K562 treated with DMSO at 1 percent for 4 hours (cell line): Measurements from ENCODE around the gene HCLS1. TPM values are rescaled to one million over a fixed set of nuclear protein-coding genes. Genes with fewer than 3 reads are reported as not detected.

Experiments
- total RNA-seq: library from RNA; unstranded; fragments of 300-600 nt; gene quantifications from 2 replicates; pipeline ENCODE4 v1.2.3, GENCODE V29; 2022; ENCODE audit not compliant: insufficient read depth

Gene HCLS1
- total RNA-seq, result 37.0 and 50.1 TPM in 2 replicates

GRCh38 chr3:121660356-121661171 is at the start of gene HCLS1:
Gene HCLS1, minus strand, starts transcription at chr3:121660903. Its CDS starts 2,556 bp downstream, at chr3:121658347.

GRCh38 chr3:121592856-121593702 is 67.6 kb downstream of the HCLS1 start, which contains the start of gene FBXO40:
Gene FBXO40, plus strand, starts transcription at chr3:121593379. Its CDS starts 27,197 bp downstream, at chr3:121620576.

Other genes with a start within 250 kb of the HCLS1 start
- 3.2 and 6.2 TPM in 2 replicates for gene POLQ, start 114.9 kb downstream of the HCLS1 start, total RNA-seq
- gene ARGFX, start 93.0 kb downstream of the HCLS1 start, total RNA-seq, result not detected in 2 replicates
- gene FBXO40, start 67.5 kb downstream of the HCLS1 start, total RNA-seq, result not detected in 2 replicates
- 12.4 and 13.7 TPM in 2 replicates for gene GOLGB1, start 88.8 kb upstream of the HCLS1 start, total RNA-seq
- 26.8 and 27.2 TPM in 2 replicates for gene IQCB1, start 174.2 kb upstream of the HCLS1 start, total RNA-seq
- 5.2 and 7.6 TPM in 2 replicates for gene EAF2, start 174.3 kb upstream of the HCLS1 start, total RNA-seq
- 0.33 and 0.41 TPM in 2 replicates for gene SLC15A2, start 233.5 kb upstream of the HCLS1 start, total RNA-seq